Caco-2 (cell line): ENCODE measurements around the gene TMEM117. TPM values are rescaled to one million over a fixed set of nuclear protein-coding genes. Genes with fewer than 3 reads are reported as not detected.
"Not testable (repeated sequence)": the region's sequence is repeated elsewhere in the genome, so short reads cannot be mapped to it uniquely, and the experiment has no call there.

Source experiments
- BruUV-seq: library from RNA; stranded (reverse); fragments of 400-500 nt; replicated peaks from 2 replicates; lab custom pipeline; 2021; lab: Mats Ljungman, UMichigan
- CTCF ChIA-PET: fragments of 300-600 bp; sonication (Branson Sonifier 250); formaldehyde crosslinking; loops from one replicate; lab custom pipeline; 2022; ENCODE audit warnings: antibody characterized with exemption; lab: Charles Lee
- POLR2A ChIA-PET: fragments of 300-600 bp; sonication (Branson Sonifier 250); formaldehyde crosslinking; loops from one replicate; lab custom pipeline; 2022; ENCODE audit warnings: antibody characterized with exemption; lab: Charles Lee
- DNase-seq, 2 experiments: peaks; one replicate each; pipeline versions ENCODE4 v3.0.0 to v3.0.0-alpha.2; 2020 to 2022
- H3K27me3 ChIP-seq: replicated peaks from 2 replicates; pipeline ENCODE4 v1.6.0; 2011; ENCODE audit warnings: low read length; ENCODE audit not compliant: control insufficient read depth, insufficient read depth
- H3K36me3 ChIP-seq: 2 replicates; pipeline ENCODE4 v1.5.1; 2011; ENCODE audit warnings: low read length; ENCODE audit not compliant: control insufficient read depth, insufficient read depth
- H3K4me1 ChIP-seq: fragments of 250-450 bp; sonication (Bioruptor Pico); 2 replicates; pipeline ENCODE4 v1.5.1; 2020; ENCODE audit warnings: mild to moderate bottlenecking
- H3K4me3 ChIP-seq: 2 replicates; pipeline ENCODE4 v1.5.1; 2011; ENCODE audit warnings: low read depth, mild to moderate bottlenecking, control low read depth, low read length
- H3K9me3 ChIP-seq: fragments of 250-450 bp; sonication (Bioruptor Pico); 2 replicates; pipeline ENCODE4 v1.5.1; 2020; ENCODE audit warnings: mild to moderate bottlenecking, moderate library complexity
- H3K27ac Mint-ChIP-seq: one replicate; pipeline ENCODE4 v1.8.0; 2022; ENCODE audit warnings: mixed read lengths; ENCODE audit not compliant: unreplicated experiment
- H3K27me3 Mint-ChIP-seq: one replicate; pipeline ENCODE4 v1.8.0; 2022; ENCODE audit warnings: mixed read lengths; ENCODE audit not compliant: insufficient read depth, unreplicated experiment
- H3K36me3 Mint-ChIP-seq: one replicate; pipeline ENCODE4 v1.8.0; 2022; ENCODE audit warnings: mild to moderate bottlenecking, mixed read lengths; ENCODE audit not compliant: insufficient read depth, unreplicated experiment
- H3K4me1 Mint-ChIP-seq: one replicate; pipeline ENCODE4 v1.8.0; 2022; ENCODE audit warnings: low read depth, mixed read lengths; ENCODE audit not compliant: unreplicated experiment
- H3K4me3 Mint-ChIP-seq: one replicate; pipeline ENCODE4 v1.8.0; 2022; ENCODE audit warnings: mild to moderate bottlenecking, moderate library complexity, mixed read lengths; ENCODE audit not compliant: unreplicated experiment
- H3K9me3 Mint-ChIP-seq: one replicate; pipeline ENCODE4 v1.8.0; 2022; ENCODE audit warnings: mixed read lengths; ENCODE audit not compliant: unreplicated experiment
- CTCF ChIP-seq, 2 experiments: fragments of 200-600 bp in 1 of 2; IDR thresholded peaks; 1 replicate in 1 of 2; 2 replicates in 1 of 2; pipeline versions ENCODE4 v1.5.1 to v1.8.0; 2011 to 2022; ENCODE audit warnings: antibody characterized with exemption in 1 of 2, control low read depth in 1 of 2, inconsistent platforms in 1 of 2, low read depth in 1 of 2, low read length in 1 of 2, mild to moderate bottlenecking in 1 of 2, moderate library complexity in 1 of 2; ENCODE audit not compliant: insufficient read depth in 1 of 2, severe bottlenecking in 1 of 2, unreplicated experiment in 1 of 2
- intact Hi-C: fragments of 100-400 bp; cut with micrococcal nuclease; formaldehyde crosslinking; loops from one replicate; pipeline ENCODE4 v1.10.0; 2022; ENCODE audit not compliant: unreplicated experiment
- total RNA-seq: library from RNA; stranded (reverse); gene quantifications from 2 replicates; pipeline ENCODE4 v1.2.3, GENCODE V29; 2022

The TMEM117 gene
- total RNA-seq, 1 experiment from 2014 or later = 34.1 TPM

- Histone ChIP-seq H3K4me1 (no peaks in the 10 kb centered on the region), H3K4me3 (no peak overlapping the region), H3K27me3 (no peaks in the 10 kb centered on the region), H3K9me3 (no peaks in the 10 kb centered on the region), H3K36me3 (no peaks in the 10 kb centered on the region)
- TF ChIP-seq CTCF (IDR thresholded peaks at IDR 0.05; ENCODE audit: insufficient read depth in 1 of 2, low read depth in 1 of 2, low read length in 1 of 2, severe bottlenecking in 1 of 2, unreplicated experiment in 1 of 2) = no peak
- Mint-ChIP-seq H3K27ac (no peak overlapping the region), H3K4me1 (no peaks in the 10 kb centered on the region), H3K36me3 (no peaks in the 10 kb centered on the region), H3K4me3 (no peak overlapping the region), H3K27me3 (no peaks in the 10 kb centered on the region), H3K9me3 (no peaks in the 10 kb centered on the region)
- no TSS peak for BruUV-seq
- DNase-seq = no peak
- ChIA-PET POLR2A (no interaction called here), CTCF (no interaction called here)
- intact Hi-C loops = no loop called here
Observed at GRCh38 chr12:44248436-44248835, 412.6 kb downstream of the TMEM117 start.

- BruUV-seq, H3K4me1 ChIP-seq, H3K27me3 ChIP-seq, DNase-seq, H3K4me1 Mint-ChIP-seq, H3K36me3 Mint-ChIP-seq, H3K36me3 ChIP-seq, H3K9me3 ChIP-seq, H3K4me3 Mint-ChIP-seq, H3K27ac Mint-ChIP-seq, H3K27me3 Mint-ChIP-seq, intact Hi-C loops, H3K4me3 ChIP-seq, CTCF ChIA-PET, H3K9me3 Mint-ChIP-seq, POLR2A ChIA-PET: not testable (repeated sequence)
Observed at GRCh38 chr12:44250440-44250839, 414.6 kb downstream of the TMEM117 start.

- H3K4me1 Mint-ChIP-seq = no peaks in the 10 kb centered on the region
- H3K27me3 ChIP-seq = no peaks in the 10 kb centered on the region
- no peak for TF ChIP-seq CTCF (IDR thresholded peaks at IDR 0.05; ENCODE audit: insufficient read depth in 1 of 2, low read depth in 1 of 2, low read length in 1 of 2, severe bottlenecking in 1 of 2, unreplicated experiment in 1 of 2)
- BruUV-seq = no TSS peak
- no peak overlapping the region for H3K4me3 ChIP-seq
- POLR2A ChIA-PET = no interaction called here
- H3K36me3 Mint-ChIP-seq = no peaks in the 10 kb centered on the region
- H3K4me1 ChIP-seq = no peaks in the 10 kb centered on the region
- H3K9me3 ChIP-seq = no peaks in the 10 kb centered on the region
- H3K9me3 Mint-ChIP-seq = no peaks in the 10 kb centered on the region
- intact Hi-C loops = no loop called here
- no peaks in the 10 kb centered on the region for H3K36me3 ChIP-seq
- no peaks in the 10 kb centered on the region for H3K27me3 Mint-ChIP-seq
- CTCF ChIA-PET = no interaction called here
- no peak overlapping the region for H3K4me3 Mint-ChIP-seq
- DNase-seq = no peak
- H3K27ac Mint-ChIP-seq = no peak overlapping the region
Observed at GRCh38 chr12:44253338-44253856, 417.5 kb downstream of the TMEM117 start.

DNA sequence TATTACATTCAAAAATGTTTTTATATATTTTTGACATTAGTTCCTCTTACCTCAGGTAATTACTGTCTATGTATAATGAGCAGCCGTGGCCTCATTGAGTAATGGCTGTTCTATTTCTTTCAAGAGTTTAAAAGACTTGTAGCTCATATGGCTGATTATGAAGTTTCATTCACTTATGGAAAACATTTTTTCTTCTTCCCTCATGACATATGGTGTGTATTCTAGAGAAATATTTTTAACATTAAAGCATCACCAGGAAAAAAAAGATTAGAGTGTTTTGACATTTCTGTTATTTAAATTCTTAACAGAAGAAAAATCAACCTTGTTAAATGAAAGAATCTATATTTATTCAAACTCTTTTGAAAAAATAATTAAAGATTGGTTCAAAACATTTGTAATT, 422.4 kb downstream of the TMEM117 start:
- no peaks in the 10 kb centered on the region for H3K36me3 ChIP-seq
- TF ChIP-seq CTCF (IDR thresholded peaks at IDR 0.05; ENCODE audit: insufficient read depth in 1 of 2, low read depth in 1 of 2, low read length in 1 of 2, severe bottlenecking in 1 of 2, unreplicated experiment in 1 of 2) = no peak
- Mint-ChIP-seq H3K4me3 (no peak overlapping the region), H3K9me3 (no peaks in the 10 kb centered on the region), H3K27ac (no peak overlapping the region), H3K36me3 (no peaks in the 10 kb centered on the region), H3K27me3 (no peaks in the 10 kb centered on the region), H3K4me1 (no peaks in the 10 kb centered on the region)
- no TSS peak for BruUV-seq
- POLR2A ChIA-PET = no interaction called here
- CTCF ChIA-PET = no interaction called here
- H3K4me3 ChIP-seq = no peak overlapping the region
- intact Hi-C loops = loop anchor here (5.0 kb wide), 2 partner anchors 189 to 736 kb away; no protein-coding TSS in a partner anchor
- H3K27me3 ChIP-seq = no peaks in the 10 kb centered on the region
- DNase-seq = no peak
- no peaks in the 10 kb centered on the region for H3K9me3 ChIP-seq
- H3K4me1 ChIP-seq = no peaks in the 10 kb centered on the region
